Keratinocyte (primary cell): ENCODE results near the gene OR2AT4. TPM values are rescaled to one million over a fixed set of nuclear protein-coding genes. Genes with fewer than 3 reads are reported as not detected.

Experiments used
- DNase-seq: peaks from one replicate; pipeline ENCODE4 v3.0.0-alpha.2; 2011; ENCODE audit warnings: low read depth, missing footprints, low spot score
- FAIRE-seq: peaks from 2 replicates; lab custom pipeline; 2011; peaks lifted over from hg19 to GRCh38; lab: Jason Lieb, UNC
- H2AFZ ChIP-seq: 2 replicates; pipeline ENCODE4 v1.6.0; 2012; ENCODE audit warnings: low read length, control low read depth, inconsistent platforms; ENCODE audit not compliant: control insufficient read depth
- H3K27ac ChIP-seq: 2 replicates; pipeline ENCODE4 v1.5.1; 2011; ENCODE audit warnings: low read length; ENCODE audit not compliant: control insufficient read depth, insufficient read depth
- H3K27me3 ChIP-seq: 3 replicates; pipeline ENCODE4 v1.6.0; 2011; ENCODE audit warnings: low read length; ENCODE audit not compliant: control insufficient read depth, insufficient read depth; ENCODE audit errors: extremely low read depth
- H3K36me3 ChIP-seq, 2 experiments: 2 replicates in 1 of 2; 3 replicates in 1 of 2; pipeline ENCODE4 v1.5.1; 2011; ENCODE audit warnings: low read length in 2 of 2, mild to moderate bottlenecking in 1 of 2; ENCODE audit not compliant: control insufficient read depth in 2 of 2, insufficient read depth in 2 of 2; ENCODE audit errors: extremely low read depth in 1 of 2
- H3K4me1 ChIP-seq: 3 replicates; pipeline ENCODE4 v1.5.1; 2011; ENCODE audit warnings: low read length; ENCODE audit not compliant: control insufficient read depth, insufficient read depth; ENCODE audit errors: extremely low read depth
- H3K4me2 ChIP-seq: 3 replicates; pipeline ENCODE4 v1.6.0; 2011; ENCODE audit warnings: low read depth, low read length; ENCODE audit not compliant: control insufficient read depth, insufficient read depth; ENCODE audit errors: extremely low read depth
- H3K4me3 ChIP-seq, 3 experiments: fragments of 200-600 bp in 1 of 3; sonication (generic) in 1 of 3; 2 replicates in 2 of 3; 3 replicates in 1 of 3; pipeline ENCODE4 v1.5.1; 2011 to 2016; ENCODE audit warnings: low read length in 3 of 3, mild to moderate bottlenecking in 3 of 3, control low read depth in 2 of 3, inconsistent platforms in 1 of 3, low read depth in 1 of 3, mixed read lengths in 1 of 3, mixed run types in 1 of 3, moderate library complexity in 1 of 3; ENCODE audit not compliant: control insufficient read depth in 2 of 3, insufficient read depth in 2 of 3; ENCODE audit errors: extremely low read depth in 1 of 3
- H3K79me2 ChIP-seq: 2 replicates; pipeline ENCODE4 v1.6.0; 2012; ENCODE audit warnings: low read length; ENCODE audit not compliant: control insufficient read depth, insufficient read depth
- H3K9ac ChIP-seq: 3 replicates; pipeline ENCODE4 v1.6.0; 2011; ENCODE audit warnings: low read length; ENCODE audit not compliant: control insufficient read depth, insufficient read depth; ENCODE audit errors: extremely low read depth
- H3K9me1 ChIP-seq: 3 replicates; pipeline ENCODE4 v1.6.0; 2011; ENCODE audit warnings: low read length; ENCODE audit not compliant: control insufficient read depth, insufficient read depth; ENCODE audit errors: extremely low read depth
- H3K9me3 ChIP-seq: 2 replicates; pipeline ENCODE4 v1.5.1; 2012; ENCODE audit warnings: low read depth, low read length; ENCODE audit not compliant: control insufficient read depth
- H4K20me1 ChIP-seq: 3 replicates; pipeline ENCODE4 v1.6.0; 2011; ENCODE audit warnings: low read length; ENCODE audit not compliant: control insufficient read depth, insufficient read depth; ENCODE audit errors: extremely low read depth
- CTCF ChIP-seq, 3 experiments: IDR thresholded peaks in 1 of 3; conservative IDR thresholded peaks in 1 of 3; optimal IDR thresholded peaks in 1 of 3; 2 replicates in 2 of 3; 3 replicates in 1 of 3; pipeline versions ENCODE3 to v1.5.1; 2011; ENCODE audit warnings: low read length in 3 of 3, mild to moderate bottlenecking in 3 of 3, moderate library complexity in 2 of 3, control low read depth in 1 of 3, inconsistent platforms in 1 of 3; ENCODE audit not compliant: insufficient read depth in 2 of 3; ENCODE audit errors: extremely low read depth in 1 of 3
- EZH2 ChIP-seq: IDR thresholded peaks from one replicate; pipeline ENCODE4 v1.6.1; 2012; ENCODE audit warnings: inconsistent platforms, mild to moderate bottlenecking, low read length, moderate library complexity
- dilution Hi-C: fragments of 300-500 bp; cut with MboI; formaldehyde crosslinking; loops from one replicate; pipeline ENCODE4 v1.7.0; 2020; ENCODE audit warnings: low sequenced_read_pairs; ENCODE audit not compliant: extremely low pct_ligation_motif_present
- polyA plus RNA-seq, 5 experiments: library from polyadenylated mRNA; depleted of rRNA in 3 of 5; stranded (reverse) in 3 of 5; stranded (forward) in 1 of 5; unstranded in 1 of 5; fragments of >200 nt; gene quantifications; 1 replicate in 1 of 5; 2 replicates in 3 of 5; 3 replicates in 1 of 5; pipeline versions ENCODE4 v1.2.1 to v1.2.3, GENCODE V29; 2011 to 2012; ENCODE audit warnings: missing spikeins in 2 of 5, low read depth in 1 of 5, low replicate concordance in 1 of 5

OR2AT4 gene
- polyA plus RNA-seq, 1 donor (not counting 4 experiments of a cell fraction or from before 2014, with no cell fraction given), result not detected

GRCh38 chr11:75145196-75145971 lies 48.7 kb upstream of the OR2AT4 start:
- no peaks in the 10 kb centered on the region for H4K20me1 ChIP-seq
- no peaks in the 10 kb centered on the region for H3K79me2 ChIP-seq
- H3K4me3 ChIP-seq, result no peak overlapping the region
- peaks cover 10% of the 10 kb centered on the region for H3K4me1 ChIP-seq
- DNase-seq, result no peak
- H3K27me3 ChIP-seq, result peaks cover 11% of the 10 kb centered on the region
- TF ChIP-seq CTCF (optimal IDR thresholded peaks at IDR 0.05 in 1 of 3, IDR thresholded peaks at IDR 0.05 in 1 of 3, conservative IDR thresholded peaks at IDR 0.05 in 1 of 3; ENCODE audit: extremely low read depth in 1 of 3, insufficient read depth in 2 of 3, low read length in 3 of 3), result no peak
- TF ChIP-seq EZH2, result no peak
- H2AFZ ChIP-seq, result no peak overlapping the region
- H3K27ac ChIP-seq, result no peak overlapping the region
- no peak overlapping the region for H3K9ac ChIP-seq
- H3K36me3 ChIP-seq, result no peaks in the 10 kb centered on the region
- FAIRE-seq, result no peak
- H3K4me2 ChIP-seq, result no peak overlapping the region
- H3K9me1 ChIP-seq, result no peaks in the 10 kb centered on the region
- dilution Hi-C loops, result no loop called here
- no peaks in the 10 kb centered on the region for H3K9me3 ChIP-seq

DNA sequence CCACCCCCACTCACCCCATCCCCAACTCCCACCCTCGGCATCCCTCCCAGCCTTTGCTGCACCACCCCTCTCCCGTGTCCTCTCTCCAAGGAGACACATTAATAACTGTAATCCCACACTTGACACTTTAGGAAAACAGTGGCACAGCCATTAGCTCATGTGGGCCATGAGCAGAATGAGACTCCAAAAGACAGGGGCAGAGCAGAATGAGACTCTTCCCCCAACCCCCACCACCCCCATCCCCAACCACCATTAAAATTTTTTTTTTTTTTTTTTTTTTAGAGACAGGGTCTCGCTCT lies 48.0 kb upstream of the OR2AT4 start:
- H3K9me1 ChIP-seq, result no peaks in the 10 kb centered on the region
- FAIRE-seq (no peak), DNase-seq (no peak)
- H3K4me1 ChIP-seq, result peaks cover 10% of the 10 kb centered on the region
- no peaks in the 10 kb centered on the region for H3K79me2 ChIP-seq
- H3K27ac ChIP-seq, result no peak overlapping the region
- H3K4me3 ChIP-seq, result no peak overlapping the region
- no peaks in the 10 kb centered on the region for H3K36me3 ChIP-seq
- no peak overlapping the region for H3K9ac ChIP-seq
- dilution Hi-C loops, result no loop called here
- H4K20me1 ChIP-seq, result no peaks in the 10 kb centered on the region
- H3K4me2 ChIP-seq, result no peak overlapping the region
- H2AFZ ChIP-seq, result no peak overlapping the region
- TF ChIP-seq CTCF (optimal IDR thresholded peaks at IDR 0.05 in 1 of 3, IDR thresholded peaks at IDR 0.05 in 1 of 3, conservative IDR thresholded peaks at IDR 0.05 in 1 of 3; ENCODE audit: extremely low read depth in 1 of 3, insufficient read depth in 2 of 3, low read length in 3 of 3) (no peak), EZH2 (no peak)
- peaks cover 6% of the 10 kb centered on the region for H3K27me3 ChIP-seq
- H3K9me3 ChIP-seq, result no peaks in the 10 kb centered on the region
